Neuronal stem cell (in vitro differentiated cells): Measurements from ENCODE around the gene MT1HL1.

Experiments used
- DNase-seq: peaks from one replicate; pipeline ENCODE4 v3.0.0-alpha.2; 2013; ENCODE audit warnings: low spot score
- H2AFZ ChIP-seq: one replicate; pipeline ENCODE4 v1.6.1; 2013; ENCODE audit warnings: mild to moderate bottlenecking, low read length, inconsistent platforms
- H2AK5ac ChIP-seq: 2 replicates; pipeline ENCODE4 v1.6.1; 2013; ENCODE audit warnings: low read depth, mild to moderate bottlenecking, inconsistent platforms, low read length, moderate library complexity, mixed read lengths
- H2BK120ac ChIP-seq: 2 replicates; pipeline ENCODE4 v1.6.1; 2013; ENCODE audit warnings: low read depth, mild to moderate bottlenecking, inconsistent platforms, low read length, moderate library complexity, mixed read lengths
- H2BK12ac ChIP-seq: one replicate; pipeline ENCODE4 v1.6.1; 2013; ENCODE audit warnings: low read length, inconsistent platforms
- H2BK15ac ChIP-seq: 2 replicates; pipeline ENCODE4 v1.6.1; 2013; ENCODE audit warnings: mild to moderate bottlenecking, low read length, inconsistent platforms, mixed read lengths
- H2BK5ac ChIP-seq: one replicate; pipeline ENCODE4 v1.6.1; 2013; ENCODE audit warnings: inconsistent platforms, mild to moderate bottlenecking, low read length, moderate library complexity
- H3K14ac ChIP-seq: one replicate; pipeline ENCODE4 v1.6.1; 2013; ENCODE audit warnings: low read length, inconsistent platforms
- H3K18ac ChIP-seq: 2 replicates; pipeline ENCODE4 v1.6.1; 2013; ENCODE audit warnings: low read length, inconsistent platforms
- H3K23ac ChIP-seq: 2 replicates; pipeline ENCODE4 v1.6.1; 2013; ENCODE audit warnings: low read depth, mild to moderate bottlenecking, mixed read lengths, low read length, inconsistent platforms; ENCODE audit not compliant: poor library complexity
- H3K27ac ChIP-seq: replicated peaks from 3 replicates; pipeline ENCODE4 v1.5.1; 2013; ENCODE audit warnings: low read length, inconsistent platforms
- H3K27me3 ChIP-seq, 3 experiments: 2 replicates each; pipeline ENCODE4 v1.6.1; 2013; ENCODE audit warnings: low read length in 3 of 3, mild to moderate bottlenecking in 2 of 3, inconsistent platforms in 1 of 3, low read depth in 1 of 3, mixed read lengths in 1 of 3, moderate library complexity in 1 of 3; ENCODE audit not compliant: control insufficient read depth in 3 of 3, insufficient read depth in 3 of 3
- H3K36me3 ChIP-seq, 2 donors: replicated peaks in 1 of 2; 2 replicates each; pipeline ENCODE4 v1.6.1; 2013; ENCODE audit warnings: low read length in 2 of 2; ENCODE audit not compliant: control insufficient read depth in 2 of 2, insufficient read depth in 2 of 2
- H3K4ac ChIP-seq: 2 replicates; pipeline ENCODE4 v1.6.1; 2013; ENCODE audit warnings: inconsistent platforms, mild to moderate bottlenecking, low read length, moderate library complexity
- H3K4me1 ChIP-seq, 2 donors: 1 replicate in 1 of 2; 2 replicates in 1 of 2; pipeline ENCODE4 v1.6.1; 2013; ENCODE audit warnings: low read length in 2 of 2, low read depth in 1 of 2; ENCODE audit not compliant: control insufficient read depth in 2 of 2, insufficient read depth in 1 of 2
- H3K4me2 ChIP-seq: one replicate; pipeline ENCODE4 v1.6.1; 2013; ENCODE audit warnings: mild to moderate bottlenecking, low read length, inconsistent platforms; ENCODE audit not compliant: insufficient read depth, poor library complexity, severe bottlenecking
- H3K4me3 ChIP-seq, 2 donors: 2 replicates each; pipeline ENCODE4 v1.5.1; 2013; ENCODE audit warnings: low read length in 2 of 2, mild to moderate bottlenecking in 2 of 2, inconsistent platforms in 1 of 2, moderate library complexity in 1 of 2
- H3K79me1 ChIP-seq: one replicate; pipeline ENCODE4 v1.6.1; 2013; ENCODE audit warnings: low read depth, mild to moderate bottlenecking, inconsistent platforms, low read length, moderate library complexity
- H3K9ac ChIP-seq: one replicate; pipeline ENCODE4 v1.6.1; 2013; ENCODE audit warnings: mild to moderate bottlenecking, low read depth, low read length, inconsistent platforms; ENCODE audit not compliant: poor library complexity
- H3K9me3 ChIP-seq, 2 donors: replicated peaks in 1 of 2; 2 replicates each; pipeline versions ENCODE3 to v1.6.1; 2013; ENCODE audit warnings: low read length in 2 of 2, mild to moderate bottlenecking in 2 of 2, inconsistent platforms in 1 of 2, low read depth in 1 of 2, mixed read lengths in 1 of 2, moderate library complexity in 1 of 2; ENCODE audit not compliant: control insufficient read depth in 2 of 2, insufficient read depth in 1 of 2
- H4K8ac ChIP-seq: one replicate; pipeline ENCODE4 v1.6.1; 2013; ENCODE audit warnings: low read depth, mild to moderate bottlenecking, inconsistent platforms, low read length, moderate library complexity
- H4K91ac ChIP-seq: one replicate; pipeline ENCODE4 v1.6.1; 2013; ENCODE audit warnings: low read length, low read depth, mild to moderate bottlenecking, inconsistent platforms; ENCODE audit not compliant: poor library complexity
- WGBS, 2 donors: extraction: QIAGEN DNeasy Blood & Tissue Kit; methylation state at CpG; one replicate each; pipeline ENCODE4 v1.1.7; 2013; ENCODE audit warnings: missing lambda C conversion rate in 2 of 2, mixed read lengths in 1 of 2; ENCODE audit not compliant: insufficient read length in 2 of 2, insufficient replicate concordance in 1 of 2; ENCODE audit errors: extremely low coverage in 2 of 2; 5-methylcytosine and 5-hydroxymethylcytosine counted together

Gene MT1HL1

GRCh38 chr1:236963920-236964319, 40.3 kb downstream of the MT1HL1 start:
- no peak overlapping the region for H3K27ac ChIP-seq
- peaks cover 0 to 2% of the 10 kb centered on the region in 2 donors for H3K4me1 ChIP-seq
- H2AK5ac ChIP-seq: no peak overlapping the region
- no peak for DNase-seq
- no peaks in the 10 kb centered on the region for H3K36me3 ChIP-seq
- no peak overlapping the region for H2AFZ ChIP-seq
- no peak overlapping the region for H3K4me3 ChIP-seq
- no peak overlapping the region for H3K4me2 ChIP-seq
- H3K27me3 ChIP-seq: no peaks in the 10 kb centered on the region
- H2BK15ac ChIP-seq: no peak overlapping the region
- H3K4ac ChIP-seq: no peak overlapping the region
- no peak overlapping the region for H4K8ac ChIP-seq
- WGBS, 2 donors: no CpG with 5 or more reads among the region's 2 CpGs
- H2BK12ac ChIP-seq: no peak overlapping the region
- H3K79me1 ChIP-seq: no peaks in the 10 kb centered on the region
- no peak overlapping the region for H4K91ac ChIP-seq
- no peak overlapping the region for H3K9ac ChIP-seq
- H3K23ac ChIP-seq: no peak overlapping the region
- H3K14ac ChIP-seq: no peak overlapping the region
- no peak overlapping the region for H3K18ac ChIP-seq
- no peaks in the 10 kb centered on the region for H3K9me3 ChIP-seq
- no peak overlapping the region for H2BK120ac ChIP-seq
- no peak overlapping the region for H2BK5ac ChIP-seq

GRCh38 chr1:236959112-236959511, 45.1 kb downstream of the MT1HL1 start:
- Histone ChIP-seq H4K91ac (no peak overlapping the region), H3K79me1 (no peaks in the 10 kb centered on the region), H2BK15ac (no peak overlapping the region), H2BK12ac (no peak overlapping the region), H3K9ac (no peak overlapping the region), H3K14ac (no peak overlapping the region), H3K27ac (no peak overlapping the region), H3K18ac (no peak overlapping the region), H3K4ac (no peak overlapping the region), H2BK5ac (no peak overlapping the region), H2AFZ (no peak overlapping the region), H4K8ac (no peak overlapping the region), H3K9me3 (no peaks in the 10 kb centered on the region), H3K4me2 (no peak overlapping the region), H2AK5ac (no peak overlapping the region), H3K4me3 (no peak overlapping the region), H3K36me3 (no peaks in the 10 kb centered on the region), H3K4me1 (no peaks in the 10 kb centered on the region), H3K27me3 (no peaks in the 10 kb centered on the region), H2BK120ac (no peak overlapping the region), H3K23ac (no peak overlapping the region)
- no CpG with 5 or more reads among the region's 2 CpGs for WGBS, 2 donors
- no peak for DNase-seq

DNA sequence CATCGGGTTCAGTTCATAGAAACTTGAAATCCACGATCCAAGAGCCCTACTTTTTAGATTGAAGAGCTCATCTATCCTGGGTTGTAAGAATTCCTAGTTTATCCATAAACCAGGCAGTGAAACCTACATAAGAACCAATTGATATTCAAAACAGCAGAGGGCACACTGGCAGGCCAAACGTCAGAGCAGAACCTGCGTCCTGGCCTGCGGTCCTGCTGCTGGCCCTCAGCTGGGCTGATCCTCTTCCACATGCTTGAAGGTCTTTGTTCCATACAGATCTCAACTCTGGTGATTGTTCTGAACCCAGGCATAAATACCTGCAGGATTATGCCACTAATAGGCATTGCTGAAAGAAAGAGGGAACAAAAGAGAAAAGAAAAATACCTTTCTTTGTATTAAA, 47.0 kb downstream of the MT1HL1 start:
- Histone ChIP-seq H2AK5ac (no peak overlapping the region), H2BK120ac (no peak overlapping the region), H3K9me3 (no peaks in the 10 kb centered on the region), H3K79me1 (no peaks in the 10 kb centered on the region), H3K23ac (no peak overlapping the region), H2BK12ac (no peak overlapping the region), H2BK15ac (no peak overlapping the region), H3K9ac (no peak overlapping the region), H2BK5ac (no peak overlapping the region), H3K18ac (no peak overlapping the region), H4K8ac (no peak overlapping the region), H2AFZ (no peak overlapping the region), H3K4ac (no peak overlapping the region), H3K4me2 (no peak overlapping the region), H3K4me1 (peaks cover 0 to 7% of the 10 kb centered on the region in 2 donors), H3K14ac (no peak overlapping the region), H3K27ac (no peak overlapping the region), H4K91ac (no peak overlapping the region), H3K27me3 (no peaks in the 10 kb centered on the region), H3K4me3 (no peak overlapping the region), H3K36me3 (no peaks in the 10 kb centered on the region)
- no CpG with 5 or more reads among the region's 5 CpGs for WGBS, 2 donors
- DNase-seq: no peak
